Measurements from ENCODE around the gene UVSSA.
"Not testable (repeated sequence)": the region's sequence is repeated elsewhere in the genome, so short reads cannot be mapped to it uniquely, and the experiment has no call there.

Gene UVSSA

GRCh38 chr4:1377606-1378261 is 30.7 kb downstream of the UVSSA start:
- DNase-seq (ENCODE audit: low read depth), result no peak

DNA sequence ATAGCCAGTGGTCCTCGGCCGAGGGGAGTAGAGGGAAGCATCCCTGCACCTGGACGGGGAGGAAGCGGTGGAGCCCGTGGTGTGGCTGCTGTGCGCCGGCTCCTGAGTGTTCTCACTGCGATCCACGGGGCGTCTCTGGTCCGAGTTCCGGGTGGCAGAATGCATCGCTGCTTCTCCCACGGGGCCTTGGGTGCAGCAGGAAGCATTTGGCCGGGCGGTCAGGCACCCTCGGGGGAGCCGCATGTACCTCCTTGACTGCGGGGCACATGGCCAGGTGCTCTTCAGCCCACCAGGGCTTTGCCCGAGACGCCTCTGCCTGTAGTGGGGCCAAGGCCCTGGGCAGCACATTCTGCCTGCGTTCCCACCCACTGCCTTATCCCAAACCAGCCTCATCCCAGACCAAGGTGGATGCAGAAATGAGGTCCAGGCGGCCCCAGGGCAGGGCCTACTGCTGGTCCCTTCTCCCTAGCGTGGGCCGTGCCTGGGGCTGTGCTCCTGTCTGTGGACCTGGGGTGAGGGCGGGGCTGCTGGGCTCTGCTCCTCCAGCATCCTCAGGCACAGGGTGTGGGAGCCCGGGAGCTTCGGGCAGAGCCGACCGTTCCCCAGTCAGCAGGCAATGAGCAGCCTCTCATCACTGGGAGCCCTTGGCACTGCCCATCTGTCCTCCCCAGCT is 31.7 kb downstream of the UVSSA start:
- no peak for DNase-seq (ENCODE audit: low read depth)

DNA sequence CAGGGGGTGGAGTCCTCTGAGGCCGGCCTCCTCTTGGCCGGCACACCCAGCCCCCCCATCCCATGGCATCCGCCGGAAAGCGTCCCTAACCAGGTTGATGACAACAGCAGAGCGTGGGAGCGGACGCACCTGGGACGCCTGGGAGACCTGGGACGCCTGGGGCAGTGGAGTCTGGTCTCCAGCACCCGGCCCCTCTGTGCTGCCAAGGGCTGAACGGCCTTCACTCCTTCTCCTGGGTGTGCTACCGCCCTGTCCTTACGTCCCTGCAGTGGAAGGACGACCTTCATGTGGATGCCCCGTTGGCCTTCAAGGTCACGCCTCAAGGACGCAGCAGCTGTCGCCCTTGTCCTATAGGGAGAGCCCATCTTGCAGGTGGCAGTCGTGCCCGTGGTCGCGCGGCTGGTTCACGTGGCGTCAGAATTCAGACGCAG is 32.4 kb downstream of the UVSSA start:
- DNase-seq (ENCODE audit: low read depth), result no peak

DNA sequence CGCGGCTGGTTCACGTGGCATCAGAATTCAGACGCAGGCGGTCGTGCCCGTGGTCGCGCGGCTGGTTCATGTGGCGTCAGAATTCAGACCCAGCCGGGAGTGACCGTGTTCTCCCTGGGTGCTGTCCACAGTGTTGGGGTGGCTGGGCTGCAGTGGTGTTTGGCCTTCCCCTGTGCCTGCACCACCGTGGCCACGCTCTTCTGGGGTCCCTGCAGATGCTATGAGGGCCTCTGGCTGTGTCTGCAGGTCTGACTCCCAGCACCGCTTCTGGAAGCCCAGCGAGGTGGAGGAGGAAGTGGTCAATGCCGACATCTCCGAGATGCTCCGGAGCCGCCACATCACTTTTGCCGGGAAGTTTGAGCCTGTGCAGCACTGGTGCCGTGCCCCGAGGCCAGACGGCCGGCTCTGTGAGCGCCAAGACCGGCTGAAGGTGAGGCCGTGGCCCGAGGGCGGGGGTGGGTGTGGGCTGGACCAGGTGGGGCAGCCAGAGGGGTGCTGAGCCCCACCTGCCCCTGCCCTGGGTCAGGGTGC is 32.9 kb downstream of the UVSSA start:
- no peak for DNase-seq (ENCODE audit: low read depth)

DNA sequence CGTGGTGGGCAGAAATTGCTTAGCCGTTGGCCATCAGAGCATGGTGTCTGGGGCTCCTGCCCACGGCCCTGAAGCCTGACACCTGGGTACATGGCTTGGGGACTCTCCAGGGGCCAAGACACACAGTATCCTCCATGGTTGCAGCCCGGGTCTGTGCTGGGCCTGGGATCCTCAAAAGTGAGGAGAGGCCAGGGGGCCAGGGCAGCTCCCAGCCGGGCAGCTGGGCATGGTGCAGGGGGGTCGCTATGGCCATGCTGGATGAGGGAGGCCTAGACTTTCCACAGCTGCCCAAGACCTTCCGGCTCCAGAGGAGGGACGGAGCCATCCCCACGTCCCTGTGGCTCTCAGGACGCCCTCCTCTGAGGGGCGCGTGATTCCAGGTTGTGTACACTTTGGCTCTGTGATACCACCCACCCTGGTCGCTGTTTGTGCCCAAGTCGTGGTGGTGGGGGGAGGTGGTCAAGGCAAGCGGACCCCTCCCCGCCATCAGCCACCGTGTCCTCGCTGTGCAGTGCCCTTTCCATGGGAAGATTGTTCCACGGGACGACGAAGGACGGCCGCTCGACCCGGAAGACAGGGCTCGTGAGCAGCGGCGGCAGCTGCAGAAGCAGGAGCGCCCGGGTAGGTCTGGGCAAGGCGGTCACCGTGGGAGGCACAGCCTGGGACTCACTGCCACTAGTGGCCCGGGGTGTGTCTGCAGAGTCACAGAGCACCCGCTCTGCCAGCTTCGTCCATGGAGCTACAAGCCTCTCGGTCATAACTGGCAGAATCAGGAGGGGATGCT is 33.6 kb downstream of the UVSSA start:
- no peak for DNase-seq (ENCODE audit: low read depth)

DNA sequence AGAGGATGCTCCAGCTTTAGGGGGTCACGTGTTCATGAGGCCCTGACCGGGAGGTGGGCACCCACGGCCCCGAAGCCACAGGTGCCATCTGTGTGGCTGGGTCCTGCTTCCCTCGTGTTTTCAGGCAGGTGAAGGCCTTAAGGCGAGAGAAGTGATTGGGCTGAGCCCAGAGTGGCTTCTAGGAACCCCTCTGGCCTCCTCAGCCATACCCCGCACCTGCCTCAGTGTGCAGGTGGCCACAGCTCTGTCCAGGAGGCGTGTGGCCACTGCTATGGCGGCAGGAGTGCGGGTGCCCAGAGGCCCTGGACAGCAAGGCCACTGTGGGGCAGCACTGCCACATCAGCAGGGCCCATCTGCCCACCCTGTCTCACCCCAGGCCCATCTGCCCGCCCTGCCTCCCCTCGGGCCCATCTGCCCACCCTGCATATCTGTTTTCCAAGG is 34.2 kb downstream of the UVSSA start:
- no peak for DNase-seq (ENCODE audit: low read depth)

DNA sequence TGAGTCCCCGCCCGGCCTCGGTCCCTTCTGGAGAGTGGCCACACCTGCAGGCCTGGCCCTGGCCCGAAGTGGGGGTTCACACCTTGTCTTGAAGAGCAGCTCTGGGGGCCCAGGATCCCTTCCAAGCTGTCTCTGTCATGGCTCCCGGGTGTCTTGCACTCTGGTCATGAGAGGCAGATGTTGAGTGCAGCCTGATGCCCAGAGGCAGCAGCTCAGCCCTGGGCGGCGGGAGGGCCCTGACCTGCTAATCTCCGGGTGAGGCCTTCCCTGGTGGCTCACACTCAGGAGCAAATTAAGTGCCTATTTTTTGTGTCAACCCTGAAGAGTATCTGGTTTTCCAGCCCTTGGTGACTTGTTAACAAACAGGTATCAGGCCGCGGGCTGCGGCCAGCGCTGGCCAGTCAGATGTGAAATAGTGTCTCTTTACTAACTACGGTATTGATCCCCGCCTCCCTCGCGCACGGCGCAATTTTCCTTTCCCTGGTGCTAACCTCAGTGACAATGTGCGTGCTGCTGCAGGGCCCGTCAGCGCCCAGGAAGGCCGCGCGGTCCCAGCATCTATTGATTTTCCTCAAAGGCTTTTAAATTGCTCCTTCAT is 35.0 kb downstream of the UVSSA start:
- DNase-seq (ENCODE audit: low read depth), result no peak

- no peak for DNase-seq (ENCODE audit: low read depth)
Observed at GRCh38 chr4:1382776-1383727, 36.0 kb downstream of the UVSSA start.

DNA sequence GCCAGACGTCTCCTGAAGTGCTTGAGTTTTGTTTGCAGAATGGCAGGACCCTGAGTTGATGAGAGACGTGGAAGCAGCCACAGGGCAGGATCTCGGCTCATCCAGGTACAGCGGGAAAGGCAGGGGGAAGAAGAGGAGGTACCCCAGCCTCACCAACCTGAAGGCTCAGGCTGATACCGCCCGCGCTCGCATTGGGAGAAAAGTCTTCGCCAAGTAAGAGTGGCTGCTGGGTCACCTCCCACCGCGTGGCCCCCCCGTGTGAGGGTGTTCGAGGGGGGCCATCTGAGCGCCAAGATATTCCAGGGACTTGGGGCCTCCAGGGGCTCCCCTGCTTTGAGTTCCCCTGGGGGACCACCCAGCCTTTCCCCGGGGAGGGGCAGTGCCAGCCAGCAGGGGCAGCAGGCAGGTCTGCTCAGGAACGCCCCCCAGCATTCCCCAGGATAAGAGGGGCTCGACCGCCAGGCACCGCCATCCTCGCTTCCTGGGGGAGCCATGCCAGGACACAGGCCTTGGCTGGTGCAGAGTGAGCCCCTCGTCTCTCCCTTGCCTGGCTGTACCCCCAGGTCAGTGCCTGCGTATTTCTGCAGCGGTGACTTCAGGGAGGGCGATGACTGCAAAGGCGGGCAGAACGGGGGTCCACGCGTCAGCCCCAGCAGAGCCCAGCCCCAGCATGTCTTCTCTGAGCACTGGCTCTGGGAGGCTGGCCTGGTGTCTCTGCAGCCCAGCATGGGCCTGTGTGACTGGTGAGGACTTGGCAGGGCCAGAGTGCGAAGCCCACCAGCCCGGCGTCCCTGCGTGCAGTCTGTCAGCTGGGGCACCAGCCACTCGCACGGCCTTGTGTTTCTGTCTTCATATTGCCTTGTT is 37.0 kb downstream of the UVSSA start:
- DNase-seq (ENCODE audit: low read depth), result no peak

- DNase-seq (ENCODE audit: low read depth), result no peak
Observed at GRCh38 chr4:1384675-1385372, 37.8 kb downstream of the UVSSA start.

- no peak for DNase-seq (ENCODE audit: low read depth)
Observed at GRCh38 chr4:1385373-1386340, 38.6 kb downstream of the UVSSA start.

- DNase-seq (ENCODE audit: low read depth), result not testable (repeated sequence)
Observed at GRCh38 chr4:1393363-1393762, 46.4 kb downstream of the UVSSA start.

DNA sequence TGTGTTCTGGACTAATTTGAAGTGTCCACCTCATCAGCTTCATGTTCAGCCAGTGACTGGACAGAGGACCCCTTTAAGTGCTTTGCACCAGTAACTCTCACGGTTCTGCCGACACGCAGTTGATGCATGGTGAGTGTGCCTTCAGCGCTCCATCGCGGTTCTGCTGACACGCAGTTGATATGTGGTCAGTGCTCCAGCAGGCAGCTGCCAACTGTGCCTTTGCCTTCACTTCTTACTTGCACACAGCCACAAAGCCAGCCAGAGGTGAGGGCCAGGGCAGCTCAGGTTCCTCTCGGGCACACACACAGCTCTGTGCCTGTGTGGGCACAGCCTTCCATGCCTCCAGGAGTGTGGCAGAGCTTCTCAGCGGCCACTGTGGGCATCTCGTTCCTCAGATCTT is 46.9 kb downstream of the UVSSA start:
- DNase-seq (ENCODE audit: low read depth), result no peak

DNA sequence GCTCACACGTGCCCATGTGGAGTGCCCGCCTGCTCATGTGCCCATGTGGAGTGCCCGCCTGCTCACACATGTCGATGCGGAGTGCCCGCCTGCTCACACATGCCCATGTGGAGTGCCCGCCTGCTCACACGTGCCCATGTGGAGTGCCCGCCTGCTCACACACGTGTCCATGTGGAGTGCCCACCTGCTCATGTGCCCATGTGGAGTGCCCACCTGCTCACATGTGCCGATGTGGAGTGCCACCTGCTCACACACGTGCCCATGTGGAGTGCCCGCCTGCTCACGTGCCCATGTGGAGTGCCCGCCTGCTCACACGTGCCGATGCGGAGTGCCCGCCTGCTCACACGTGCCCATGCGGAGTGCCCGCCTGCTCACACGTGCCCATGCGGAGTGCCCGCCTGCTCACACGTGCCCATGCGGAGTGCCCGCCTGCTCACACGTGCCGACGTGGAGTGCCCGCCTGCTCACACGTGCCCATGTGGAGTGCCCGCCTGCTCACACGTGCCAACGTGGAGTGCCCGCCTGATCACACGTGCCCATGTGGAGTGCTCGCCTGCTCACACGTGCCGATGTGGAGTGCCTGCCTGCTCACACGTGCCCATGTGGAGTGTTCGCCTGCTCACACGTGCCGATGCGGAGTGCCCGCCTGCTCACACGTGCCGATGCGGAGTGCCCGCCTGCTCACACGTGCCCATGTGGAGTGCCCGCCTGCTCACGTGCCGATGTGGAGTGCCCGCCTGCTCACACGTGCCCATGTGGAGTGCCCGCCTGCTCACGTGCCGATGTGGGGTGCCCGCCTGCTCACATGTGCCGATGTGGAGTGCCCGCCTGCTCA is 47.8 kb downstream of the UVSSA start:
- DNase-seq (ENCODE audit: low read depth), result not testable (repeated sequence)

DNA sequence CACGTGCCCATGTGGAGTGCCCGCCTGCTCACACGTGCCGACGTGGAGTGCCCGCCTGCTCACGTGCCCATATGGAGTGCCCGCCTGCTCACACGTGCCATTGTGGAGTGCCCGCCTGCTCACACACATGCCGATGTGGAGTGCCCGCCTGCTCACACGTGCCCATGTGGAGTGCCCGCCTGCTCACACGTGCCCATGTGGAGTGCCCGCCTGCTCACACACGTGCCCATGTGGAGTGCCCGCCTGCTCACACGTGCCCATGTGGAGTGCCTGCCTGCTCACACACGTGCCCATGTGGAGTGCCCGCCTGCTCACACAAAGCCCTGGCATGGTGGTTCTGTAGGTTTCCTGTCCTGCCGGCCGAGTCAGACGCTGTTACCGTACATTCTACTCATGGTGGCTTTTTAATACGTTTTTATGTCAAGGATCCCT is 48.4 kb downstream of the UVSSA start:
- not testable (repeated sequence) for DNase-seq (ENCODE audit: low read depth)

DNA sequence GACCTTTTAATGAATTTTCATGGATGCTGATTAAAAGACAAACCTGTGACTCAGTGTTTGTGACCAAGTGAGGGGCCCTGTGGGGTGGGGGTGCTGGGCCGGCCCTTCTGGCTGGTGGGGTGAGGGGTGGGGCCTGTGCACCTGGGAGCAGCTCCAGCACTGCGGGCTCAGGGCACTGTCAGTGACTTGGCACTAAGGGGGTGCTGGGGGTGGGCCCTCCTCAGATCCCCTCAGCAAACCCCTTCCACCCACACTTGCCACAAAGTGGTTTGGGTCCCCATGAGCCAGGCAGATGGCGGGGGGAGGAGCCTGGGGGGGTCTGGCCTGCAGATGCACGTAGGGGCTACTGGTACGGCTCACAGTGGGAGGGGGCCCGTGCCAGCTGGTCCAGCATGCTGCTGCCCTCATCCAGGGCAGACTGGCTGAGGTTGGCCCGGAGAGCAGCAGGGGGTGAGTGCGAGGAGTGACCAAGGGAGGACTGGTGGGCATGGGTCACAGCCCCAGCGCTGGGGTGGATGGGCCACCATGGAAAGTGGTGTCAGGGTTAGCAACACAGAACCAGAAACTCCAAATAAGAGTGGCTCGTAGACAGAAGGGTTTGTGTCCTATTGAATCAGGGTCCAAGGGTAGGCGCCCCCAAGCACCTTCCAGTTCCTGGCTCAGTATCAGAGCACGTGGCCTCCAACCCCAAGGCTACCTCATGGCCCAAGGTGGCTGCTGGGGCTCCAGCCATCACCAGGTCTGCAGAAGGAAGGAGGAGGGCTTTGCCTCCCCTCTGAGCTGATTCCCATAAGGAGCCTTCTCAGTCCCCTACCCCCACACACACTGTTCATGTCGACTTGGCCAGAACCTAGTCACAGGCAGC is 49.2 kb downstream of the UVSSA start:
- no peak for DNase-seq (ENCODE audit: low read depth)

All from activated gamma-delta T cell treated with anti-CD3 and anti-CD28 coated beads, Interleukin-2, amount 50 U/mL, for 16 hours (primary cell).